HEK293 (cell line): ENCODE measurements around the gene LCN2.
A peak's percentile ranks its signal among the peaks of the same experiment; 100 is the strongest.

Source experiments
- EGR2 ChIP-seq: fragments of 450-650 bp; formaldehyde crosslinking; IDR thresholded peaks from 2 replicates; pipeline ENCODE4 v1.5.1; 2016; ENCODE audit warnings: low read depth, missing biosample characterization, missing genetic modification characterization
- GFI1B ChIP-seq: fragments of 450-650 bp; formaldehyde crosslinking; IDR thresholded peaks from 2 replicates; pipeline ENCODE4 v1.5.1; 2016; ENCODE audit warnings: missing biosample characterization, missing genetic modification characterization
- KLF1 ChIP-seq: fragments of 450-650 bp; formaldehyde crosslinking; IDR thresholded peaks from 2 replicates; pipeline ENCODE4 v1.5.1; 2016; ENCODE audit warnings: missing biosample characterization, missing genetic modification characterization
- SCRT1 ChIP-seq: fragments of 450-650 bp; formaldehyde crosslinking; IDR thresholded peaks from 2 replicates; pipeline ENCODE4 v1.5.1; 2016; ENCODE audit warnings: missing biosample characterization, missing genetic modification characterization, borderline replicate concordance
- ZFP37 ChIP-seq: fragments of 450-650 bp; formaldehyde crosslinking; IDR thresholded peaks from 2 replicates; pipeline ENCODE4 v1.5.1; 2016; ENCODE audit warnings: missing biosample characterization, missing genetic modification characterization
- ZFP41 ChIP-seq: fragments of 450-650 bp; formaldehyde crosslinking; IDR thresholded peaks from 2 replicates; pipeline ENCODE4 v1.5.1; 2016; ENCODE audit warnings: missing biosample characterization, missing genetic modification characterization, borderline replicate concordance
- ZIC2 ChIP-seq: fragments of 450-650 bp; formaldehyde crosslinking; IDR thresholded peaks from 2 replicates; pipeline ENCODE4 v1.5.1; 2016; ENCODE audit warnings: missing biosample characterization, missing genetic modification characterization
- ZNF114 ChIP-seq: fragments of 450-650 bp; formaldehyde crosslinking; IDR thresholded peaks from 2 replicates; pipeline ENCODE4 v1.5.0; 2017; ENCODE audit warnings: missing biosample characterization, missing genetic modification characterization
- ZNF16 ChIP-seq: fragments of 450-650 bp; formaldehyde crosslinking; IDR thresholded peaks from 2 replicates; pipeline ENCODE4 v1.5.1; 2016; ENCODE audit warnings: low read depth, missing biosample characterization, missing genetic modification characterization
- ZNF223 ChIP-seq: fragments of 450-650 bp; formaldehyde crosslinking; IDR thresholded peaks from 2 replicates; pipeline ENCODE4 v1.5.1; 2016; ENCODE audit warnings: missing biosample characterization, missing genetic modification characterization
- ZNF335 ChIP-seq: fragments of 450-650 bp; formaldehyde crosslinking; conservative IDR thresholded peaks from 2 replicates; pipeline ENCODE4 v1.5.1; 2016; ENCODE audit warnings: missing biosample characterization, missing genetic modification characterization
- ZNF350 ChIP-seq: fragments of 450-650 bp; formaldehyde crosslinking; IDR thresholded peaks from 2 replicates; pipeline ENCODE4 v1.5.0; 2017; ENCODE audit warnings: missing biosample characterization, mild to moderate bottlenecking, missing genetic modification characterization
- ZNF366 ChIP-seq: fragments of 450-650 bp; formaldehyde crosslinking; conservative IDR thresholded peaks from 2 replicates; pipeline ENCODE4 v1.5.1; 2016; ENCODE audit warnings: missing biosample characterization, missing genetic modification characterization
- ZNF404 ChIP-seq: fragments of 450-650 bp; formaldehyde crosslinking; IDR thresholded peaks from 2 replicates; pipeline ENCODE4 v1.5.1; 2017; ENCODE audit warnings: missing biosample characterization, missing genetic modification characterization
- ZNF529 ChIP-seq: fragments of 450-650 bp; formaldehyde crosslinking; IDR thresholded peaks from 2 replicates; pipeline ENCODE4 v1.5.1; 2017; ENCODE audit warnings: missing genetic modification characterization, missing biosample characterization; ENCODE audit not compliant: insufficient replicate concordance
- ZNF558 ChIP-seq: fragments of 450-650 bp; formaldehyde crosslinking; IDR thresholded peaks from 2 replicates; pipeline ENCODE4 v1.5.1; 2016; ENCODE audit warnings: missing biosample characterization, missing genetic modification characterization
- ZNF621 ChIP-seq: fragments of 450-650 bp; formaldehyde crosslinking; IDR thresholded peaks from 2 replicates; pipeline ENCODE4 v1.5.1; 2017; ENCODE audit warnings: missing biosample characterization, missing genetic modification characterization
- ZNF626 ChIP-seq: fragments of 450-650 bp; sonication (Bioruptor Pico); formaldehyde crosslinking; IDR thresholded peaks from 2 replicates; pipeline ENCODE4 v1.5.1; 2018; ENCODE audit warnings: missing biosample characterization, missing genetic modification characterization, inconsistent platforms
- ZNF677 ChIP-seq: fragments of 450-650 bp; IDR thresholded peaks from 2 replicates; pipeline ENCODE4 v1.5.0; 2018; ENCODE audit warnings: missing biosample characterization, mild to moderate bottlenecking, missing genetic modification characterization, moderate library complexity
- TF ChIP-seq, protein P1 (sequence below): fragments of 450-650 bp; formaldehyde crosslinking; IDR thresholded peaks from 2 replicates; pipeline ENCODE4 v1.5.1; 2016; ENCODE audit warnings: missing biosample characterization, missing genetic modification characterization
- TF ChIP-seq, protein P2 (sequence below): fragments of 450-650 bp; formaldehyde crosslinking; IDR thresholded peaks from 2 replicates; pipeline ENCODE4 v1.5.1; 2016; ENCODE audit warnings: missing biosample characterization, missing genetic modification characterization
- TF ChIP-seq, protein P3 (sequence below): fragments of 450-650 bp; formaldehyde crosslinking; IDR thresholded peaks from 2 replicates; pipeline ENCODE4 v1.5.1; 2016; ENCODE audit warnings: missing biosample characterization, missing genetic modification characterization
- TF ChIP-seq, protein P4 (sequence below): fragments of 450-650 bp; formaldehyde crosslinking; IDR thresholded peaks from 2 replicates; pipeline ENCODE4 v1.5.1; 2017; ENCODE audit warnings: missing biosample characterization, missing genetic modification characterization
- TF ChIP-seq, protein P5 (sequence below): fragments of 450-650 bp; formaldehyde crosslinking; IDR thresholded peaks from 2 replicates; pipeline ENCODE4 v1.5.1; 2016; ENCODE audit warnings: missing biosample characterization, missing genetic modification characterization
- TF ChIP-seq, protein P6 (sequence below): fragments of 450-650 bp; formaldehyde crosslinking; IDR thresholded peaks from 2 replicates; pipeline ENCODE4 v1.5.1; 2016; ENCODE audit warnings: missing biosample characterization, missing genetic modification characterization, low read depth

Gene LCN2

DNA sequence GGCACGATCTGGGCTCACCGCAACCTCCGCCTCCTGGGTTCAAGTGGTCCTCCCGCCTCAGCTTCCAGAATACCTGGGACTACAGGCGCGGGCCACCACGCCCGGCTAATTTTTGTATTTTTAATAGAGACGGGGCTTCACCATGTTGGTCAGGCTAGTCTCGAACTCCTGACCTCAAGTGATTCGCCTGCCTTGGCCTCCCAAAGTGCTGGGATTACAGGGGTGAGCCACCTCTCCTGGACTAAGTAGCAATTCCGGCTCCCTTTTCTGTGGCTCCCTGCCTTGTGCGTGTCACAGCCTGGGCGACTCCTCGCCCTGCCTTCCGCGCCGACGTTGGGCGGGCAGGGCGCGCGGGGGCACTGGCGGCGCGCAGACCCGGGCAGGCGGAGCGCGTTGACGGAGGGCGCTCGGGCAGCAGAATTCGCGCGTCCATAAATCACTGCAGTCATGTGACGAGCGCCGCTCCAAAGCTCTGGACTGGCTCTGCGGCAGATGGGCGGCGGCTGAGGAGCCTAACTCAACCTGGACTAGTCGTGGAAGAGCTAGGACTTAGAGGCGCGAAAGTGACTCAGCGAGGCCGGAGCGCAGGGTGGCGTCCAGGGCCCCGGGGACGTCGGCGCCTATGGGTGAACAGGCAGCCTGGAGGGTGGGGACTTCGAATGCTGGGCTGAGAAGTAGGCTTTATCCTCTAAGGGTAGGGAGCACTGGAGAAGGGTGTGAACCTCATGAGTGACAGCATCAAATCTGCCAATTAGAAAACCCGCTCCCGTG is 43.5 kb downstream of the LCN2 start (continued):
- TF ChIP-seq ZNF114 (tag by site-specific recombination) (no peak), ZNF558 (no peak), ZNF223 (tag by site-specific recombination) (no peak), ZNF626 (no peak), KLF1 (tag by site-specific recombination) (peak; percentile 50; the same call in 1 of the 2 replicates), ZNF16 (tag by site-specific recombination) (no peak), EGR2 (tag by site-specific recombination) (no peak), ZNF677 (tag by site-specific recombination) (no peak), GFI1B (tag by site-specific recombination) (peak; percentile 85), ZNF529 (tag by site-specific recombination) (no peak), ZNF350 (tag by site-specific recombination) (no peak), ZIC2 (tag by site-specific recombination) (no peak), ZNF621 (no peak), SCRT1 (tag by site-specific recombination) (no peak), ZFP41 (no peak), ZFP37 (tag by site-specific recombination) (no peak), ZNF335 (tag by site-specific recombination) (peak; percentile 63), ZNF404 (tag by site-specific recombination) (no peak), ZNF366 (tag by site-specific recombination) (no peak)
- TF ChIP-seq, protein P1, sequence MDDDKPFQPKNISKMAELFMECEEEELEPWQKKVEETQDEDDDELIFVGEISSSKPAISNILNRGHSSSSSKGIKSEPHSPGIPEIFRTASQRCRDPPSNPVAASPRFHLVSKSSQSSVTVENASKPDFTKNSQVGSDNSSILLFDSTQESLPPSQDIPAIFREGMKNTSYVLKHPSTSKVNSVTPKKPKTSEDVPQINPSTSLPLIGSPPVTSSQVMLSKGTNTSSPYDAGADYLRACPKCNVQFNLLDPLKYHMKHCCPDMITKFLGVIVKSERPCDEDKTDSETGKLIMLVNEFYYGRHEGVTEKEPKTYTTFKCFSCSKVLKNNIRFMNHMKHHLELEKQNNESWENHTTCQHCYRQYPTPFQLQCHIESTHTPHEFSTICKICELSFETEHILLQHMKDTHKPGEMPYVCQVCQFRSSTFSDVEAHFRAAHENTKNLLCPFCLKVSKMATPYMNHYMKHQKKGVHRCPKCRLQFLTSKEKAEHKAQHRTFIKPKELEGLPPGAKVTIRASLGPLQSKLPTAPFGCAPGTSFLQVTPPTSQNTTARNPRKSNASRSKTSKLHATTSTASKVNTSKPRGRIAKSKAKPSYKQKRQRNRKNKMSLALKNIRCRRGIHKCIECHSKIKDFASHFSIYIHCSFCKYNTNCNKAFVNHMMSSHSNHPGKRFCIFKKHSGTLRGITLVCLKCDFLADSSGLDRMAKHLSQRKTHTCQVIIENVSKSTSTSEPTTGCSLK (tag by site-specific recombination) = no peak
- TF ChIP-seq, protein P2, sequence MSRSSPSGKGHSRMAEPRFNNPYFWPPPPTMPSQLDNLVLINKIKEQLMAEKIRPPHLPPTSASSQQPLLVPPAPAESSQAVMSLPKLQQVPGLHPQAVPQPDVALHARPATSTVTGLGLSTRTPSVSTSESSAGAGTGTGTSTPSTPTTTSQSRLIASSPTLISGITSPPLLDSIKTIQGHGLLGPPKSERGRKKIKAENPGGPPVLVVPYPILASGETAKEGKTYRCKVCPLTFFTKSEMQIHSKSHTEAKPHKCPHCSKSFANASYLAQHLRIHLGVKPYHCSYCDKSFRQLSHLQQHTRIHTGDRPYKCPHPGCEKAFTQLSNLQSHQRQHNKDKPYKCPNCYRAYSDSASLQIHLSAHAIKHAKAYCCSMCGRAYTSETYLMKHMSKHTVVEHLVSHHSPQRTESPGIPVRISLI (tag by site-specific recombination) = no peak
- TF ChIP-seq, protein P3, sequence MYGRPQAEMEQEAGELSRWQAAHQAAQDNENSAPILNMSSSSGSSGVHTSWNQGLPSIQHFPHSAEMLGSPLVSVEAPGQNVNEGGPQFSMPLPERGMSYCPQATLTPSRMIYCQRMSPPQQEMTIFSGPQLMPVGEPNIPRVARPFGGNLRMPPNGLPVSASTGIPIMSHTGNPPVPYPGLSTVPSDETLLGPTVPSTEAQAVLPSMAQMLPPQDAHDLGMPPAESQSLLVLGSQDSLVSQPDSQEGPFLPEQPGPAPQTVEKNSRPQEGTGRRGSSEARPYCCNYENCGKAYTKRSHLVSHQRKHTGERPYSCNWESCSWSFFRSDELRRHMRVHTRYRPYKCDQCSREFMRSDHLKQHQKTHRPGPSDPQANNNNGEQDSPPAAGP (tag by site-specific recombination) = no peak
- TF ChIP-seq, protein P4, sequence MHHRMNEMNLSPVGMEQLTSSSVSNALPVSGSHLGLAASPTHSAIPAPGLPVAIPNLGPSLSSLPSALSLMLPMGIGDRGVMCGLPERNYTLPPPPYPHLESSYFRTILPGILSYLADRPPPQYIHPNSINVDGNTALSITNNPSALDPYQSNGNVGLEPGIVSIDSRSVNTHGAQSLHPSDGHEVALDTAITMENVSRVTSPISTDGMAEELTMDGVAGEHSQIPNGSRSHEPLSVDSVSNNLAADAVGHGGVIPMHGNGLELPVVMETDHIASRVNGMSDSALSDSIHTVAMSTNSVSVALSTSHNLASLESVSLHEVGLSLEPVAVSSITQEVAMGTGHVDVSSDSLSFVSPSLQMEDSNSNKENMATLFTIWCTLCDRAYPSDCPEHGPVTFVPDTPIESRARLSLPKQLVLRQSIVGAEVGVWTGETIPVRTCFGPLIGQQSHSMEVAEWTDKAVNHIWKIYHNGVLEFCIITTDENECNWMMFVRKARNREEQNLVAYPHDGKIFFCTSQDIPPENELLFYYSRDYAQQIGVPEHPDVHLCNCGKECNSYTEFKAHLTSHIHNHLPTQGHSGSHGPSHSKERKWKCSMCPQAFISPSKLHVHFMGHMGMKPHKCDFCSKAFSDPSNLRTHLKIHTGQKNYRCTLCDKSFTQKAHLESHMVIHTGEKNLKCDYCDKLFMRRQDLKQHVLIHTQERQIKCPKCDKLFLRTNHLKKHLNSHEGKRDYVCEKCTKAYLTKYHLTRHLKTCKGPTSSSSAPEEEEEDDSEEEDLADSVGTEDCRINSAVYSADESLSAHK = no peak
- TF ChIP-seq, protein P5, sequence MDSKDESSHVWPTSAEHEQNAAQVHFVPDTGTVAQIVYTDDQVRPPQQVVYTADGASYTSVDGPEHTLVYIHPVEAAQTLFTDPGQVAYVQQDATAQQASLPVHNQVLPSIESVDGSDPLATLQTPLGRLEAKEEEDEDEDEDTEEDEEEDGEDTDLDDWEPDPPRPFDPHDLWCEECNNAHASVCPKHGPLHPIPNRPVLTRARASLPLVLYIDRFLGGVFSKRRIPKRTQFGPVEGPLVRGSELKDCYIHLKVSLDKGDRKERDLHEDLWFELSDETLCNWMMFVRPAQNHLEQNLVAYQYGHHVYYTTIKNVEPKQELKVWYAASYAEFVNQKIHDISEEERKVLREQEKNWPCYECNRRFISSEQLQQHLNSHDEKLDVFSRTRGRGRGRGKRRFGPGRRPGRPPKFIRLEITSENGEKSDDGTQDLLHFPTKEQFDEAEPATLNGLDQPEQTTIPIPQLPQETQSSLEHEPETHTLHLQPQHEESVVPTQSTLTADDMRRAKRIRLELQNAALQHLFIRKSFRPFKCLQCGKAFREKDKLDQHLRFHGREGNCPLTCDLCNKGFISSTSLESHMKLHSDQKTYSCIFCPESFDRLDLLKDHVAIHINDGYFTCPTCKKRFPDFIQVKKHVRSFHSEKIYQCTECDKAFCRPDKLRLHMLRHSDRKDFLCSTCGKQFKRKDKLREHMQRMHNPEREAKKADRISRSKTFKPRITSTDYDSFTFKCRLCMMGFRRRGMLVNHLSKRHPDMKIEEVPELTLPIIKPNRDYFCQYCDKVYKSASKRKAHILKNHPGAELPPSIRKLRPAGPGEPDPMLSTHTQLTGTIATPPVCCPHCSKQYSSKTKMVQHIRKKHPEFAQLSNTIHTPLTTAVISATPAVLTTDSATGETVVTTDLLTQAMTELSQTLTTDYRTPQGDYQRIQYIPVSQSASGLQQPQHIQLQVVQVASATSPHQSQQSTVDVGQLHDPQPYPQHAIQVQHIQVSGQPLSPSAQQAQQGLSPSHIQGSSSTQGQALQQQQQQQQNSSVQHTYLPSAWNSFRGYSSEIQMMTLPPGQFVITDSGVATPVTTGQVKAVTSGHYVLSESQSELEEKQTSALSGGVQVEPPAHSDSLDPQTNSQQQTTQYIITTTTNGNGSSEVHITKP (tag by site-specific recombination) = 0 out of 2 replicates have a peak, but pooled peaks have one; percentile 25
- TF ChIP-seq, protein P6, sequence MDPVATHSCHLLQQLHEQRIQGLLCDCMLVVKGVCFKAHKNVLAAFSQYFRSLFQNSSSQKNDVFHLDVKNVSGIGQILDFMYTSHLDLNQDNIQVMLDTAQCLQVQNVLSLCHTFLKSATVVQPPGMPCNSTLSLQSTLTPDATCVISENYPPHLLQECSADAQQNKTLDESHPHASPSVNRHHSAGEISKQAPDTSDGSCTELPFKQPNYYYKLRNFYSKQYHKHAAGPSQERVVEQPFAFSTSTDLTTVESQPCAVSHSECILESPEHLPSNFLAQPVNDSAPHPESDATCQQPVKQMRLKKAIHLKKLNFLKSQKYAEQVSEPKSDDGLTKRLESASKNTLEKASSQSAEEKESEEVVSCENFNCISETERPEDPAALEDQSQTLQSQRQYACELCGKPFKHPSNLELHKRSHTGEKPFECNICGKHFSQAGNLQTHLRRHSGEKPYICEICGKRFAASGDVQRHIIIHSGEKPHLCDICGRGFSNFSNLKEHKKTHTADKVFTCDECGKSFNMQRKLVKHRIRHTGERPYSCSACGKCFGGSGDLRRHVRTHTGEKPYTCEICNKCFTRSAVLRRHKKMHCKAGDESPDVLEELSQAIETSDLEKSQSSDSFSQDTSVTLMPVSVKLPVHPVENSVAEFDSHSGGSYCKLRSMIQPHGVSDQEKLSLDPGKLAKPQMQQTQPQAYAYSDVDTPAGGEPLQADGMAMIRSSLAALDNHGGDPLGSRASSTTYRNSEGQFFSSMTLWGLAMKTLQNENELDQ (tag by site-specific recombination) = no peak
